ENCODE data around the gene LAMB4.
A peak's percentile ranks its signal among the peaks of the same experiment; 100 is the strongest.

LAMB4 gene

DNA sequence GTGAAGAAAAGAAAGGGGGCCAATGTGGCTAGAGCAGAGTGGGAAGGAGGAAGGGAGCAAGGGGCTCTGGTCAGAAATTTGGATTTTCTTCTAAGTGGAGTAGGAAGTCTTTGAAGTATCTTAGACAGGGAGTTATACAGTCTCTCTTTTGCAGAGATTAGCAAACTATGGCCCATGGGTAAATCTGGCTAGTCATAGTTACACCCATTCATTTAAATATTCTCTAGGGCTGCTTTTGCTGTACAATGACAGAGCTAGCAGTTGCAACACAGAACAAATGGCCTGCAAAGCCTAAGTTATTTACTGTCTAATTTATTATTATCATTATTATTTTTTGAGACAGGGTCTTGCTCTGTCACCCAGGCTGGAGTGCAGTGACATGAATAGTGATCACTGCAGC, 10.5 kb upstream of the LAMB4 start:
- DNase-seq: no peak

GRCh38 chr7:108138911-108139310, 8.8 kb upstream of the LAMB4 start:
- DNase-seq: no peak

DNA sequence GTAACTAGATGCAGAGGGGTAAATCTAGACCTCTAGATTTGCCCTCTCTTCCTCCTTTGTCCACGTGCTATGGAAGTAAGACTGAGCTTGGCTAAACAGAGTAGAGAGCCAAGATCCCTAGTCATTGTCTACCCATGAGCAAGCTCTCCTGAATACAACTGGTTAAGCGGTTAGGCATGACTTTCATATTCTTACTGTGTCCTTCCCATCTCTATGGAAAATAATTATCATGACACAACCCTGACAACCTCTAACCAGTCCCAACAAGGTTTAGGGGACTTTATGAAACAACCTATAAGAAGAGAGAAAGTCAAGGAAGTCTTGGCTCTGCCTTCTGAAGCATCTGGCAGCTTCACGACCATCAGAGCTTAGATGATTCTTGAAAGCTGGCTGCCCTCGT, 7.8 kb upstream of the LAMB4 start:
- no peak for DNase-seq

GRCh38 chr7:108137040-108137439, 6.9 kb upstream of the LAMB4 start:
- no peak for DNase-seq

DNA sequence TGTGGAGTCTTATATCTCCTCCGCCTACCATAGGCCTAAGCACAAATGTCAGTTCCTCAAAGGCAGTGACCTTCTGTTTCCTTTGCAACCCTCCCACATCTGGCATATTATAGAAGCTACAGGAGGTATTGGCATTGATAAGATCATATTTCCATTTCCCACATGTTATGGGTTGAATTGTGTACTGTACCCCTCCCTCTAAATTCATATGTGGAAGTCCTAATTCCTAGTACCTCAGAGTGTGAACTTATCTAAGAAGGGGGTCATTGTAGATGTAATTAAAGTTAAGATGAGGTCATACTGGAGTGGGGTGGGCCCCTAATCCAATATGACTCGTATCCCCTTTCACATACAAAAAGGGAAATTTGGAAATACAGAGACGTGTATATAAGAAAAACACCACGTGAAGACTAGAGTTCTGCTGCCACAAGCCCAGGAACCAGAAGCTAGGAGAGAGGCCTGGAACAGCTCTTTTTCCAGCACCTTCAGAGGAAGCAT, 6.1 kb upstream of the LAMB4 start:
- DNase-seq: peak; percentile 57

- peak; percentile 65 for DNase-seq
Measured at GRCh38 chr7:108135446-108136190, 5.5 kb upstream of the LAMB4 start.

GRCh38 chr7:108134486-108134885, 4.3 kb upstream of the LAMB4 start:
- DNase-seq: no peak

- DNase-seq: no peak
Measured at GRCh38 chr7:108132551-108133265, 2.5 kb upstream of the LAMB4 start.

- no peak for DNase-seq
Measured at GRCh38 chr7:108129018-108129965, 869 bp downstream of the LAMB4 start.

GRCh38 chr7:108128514-108128913, 1.6 kb downstream of the LAMB4 start:
- no peak for DNase-seq

- DNase-seq: no peak
Measured at GRCh38 chr7:108127461-108127860, 2.7 kb downstream of the LAMB4 start.

GRCh38 chr7:108124820-108125219, 5.3 kb downstream of the LAMB4 start:
- DNase-seq: no peak

GRCh38 chr7:108122181-108122580, 8.0 kb downstream of the LAMB4 start:
- no peak for DNase-seq

DNA sequence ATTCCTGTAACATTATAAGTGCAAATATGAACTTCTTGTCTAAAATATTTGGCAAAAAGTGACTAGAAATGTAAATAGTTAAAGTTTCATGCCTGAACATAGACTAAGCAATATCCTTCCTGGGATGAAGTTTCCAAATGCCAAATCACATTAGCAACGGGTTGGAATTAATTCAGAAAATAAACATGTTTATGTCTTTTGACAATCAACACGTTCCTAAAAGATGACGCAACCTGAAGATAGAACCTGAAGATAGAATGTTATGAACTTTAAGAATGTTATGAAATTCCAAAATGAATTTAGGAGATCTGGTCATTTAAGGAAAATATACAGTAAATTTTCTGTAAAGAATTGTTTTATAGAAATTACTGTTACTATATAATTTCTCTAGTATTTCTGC, 9.2 kb downstream of the LAMB4 start:
- no peak for DNase-seq

DNA sequence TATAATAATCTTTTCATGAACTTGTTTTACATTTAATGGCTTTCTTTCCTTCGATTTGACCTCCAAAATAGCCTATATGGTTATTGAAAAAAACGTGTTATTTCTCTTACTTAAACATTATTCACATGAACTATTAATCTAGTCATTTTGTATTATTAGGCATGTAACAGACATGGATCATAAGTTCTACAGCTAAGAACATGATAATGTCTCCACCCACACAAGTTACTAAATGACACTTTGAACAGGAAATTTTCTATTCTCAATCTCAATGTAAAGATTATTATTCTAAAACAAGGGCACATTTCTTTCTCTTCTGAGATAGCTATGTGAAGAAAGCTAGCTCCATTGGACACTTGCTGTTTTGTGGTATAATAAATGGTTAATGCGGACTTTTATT, 10.0 kb downstream of the LAMB4 start:
- DNase-seq: no peak

DNA sequence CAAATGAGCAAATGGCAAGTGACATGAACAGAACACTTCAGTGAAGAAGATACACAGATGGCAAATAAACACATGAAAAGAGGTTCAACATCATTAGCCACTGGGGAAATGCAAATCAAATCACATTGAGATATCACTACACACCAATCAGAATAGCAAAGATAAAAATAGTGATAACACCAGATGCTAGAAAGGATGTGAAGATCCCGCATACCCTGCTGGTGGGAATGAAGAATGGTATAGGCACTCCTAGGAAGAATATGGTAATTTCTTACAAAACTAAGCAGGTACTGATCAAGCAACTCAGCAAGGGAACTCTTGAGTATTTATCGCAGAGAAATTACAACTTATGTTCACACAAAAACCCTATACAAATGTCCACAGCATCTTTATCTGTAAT, 11.2 kb downstream of the LAMB4 start:
- no peak for DNase-seq

GRCh38 chr7:108114117-108114841, 15.9 kb downstream of the LAMB4 start:
- peak; percentile 23 for DNase-seq

GRCh38 chr7:108112683-108113082, 17.5 kb downstream of the LAMB4 start:
- no peak for DNase-seq

DNA sequence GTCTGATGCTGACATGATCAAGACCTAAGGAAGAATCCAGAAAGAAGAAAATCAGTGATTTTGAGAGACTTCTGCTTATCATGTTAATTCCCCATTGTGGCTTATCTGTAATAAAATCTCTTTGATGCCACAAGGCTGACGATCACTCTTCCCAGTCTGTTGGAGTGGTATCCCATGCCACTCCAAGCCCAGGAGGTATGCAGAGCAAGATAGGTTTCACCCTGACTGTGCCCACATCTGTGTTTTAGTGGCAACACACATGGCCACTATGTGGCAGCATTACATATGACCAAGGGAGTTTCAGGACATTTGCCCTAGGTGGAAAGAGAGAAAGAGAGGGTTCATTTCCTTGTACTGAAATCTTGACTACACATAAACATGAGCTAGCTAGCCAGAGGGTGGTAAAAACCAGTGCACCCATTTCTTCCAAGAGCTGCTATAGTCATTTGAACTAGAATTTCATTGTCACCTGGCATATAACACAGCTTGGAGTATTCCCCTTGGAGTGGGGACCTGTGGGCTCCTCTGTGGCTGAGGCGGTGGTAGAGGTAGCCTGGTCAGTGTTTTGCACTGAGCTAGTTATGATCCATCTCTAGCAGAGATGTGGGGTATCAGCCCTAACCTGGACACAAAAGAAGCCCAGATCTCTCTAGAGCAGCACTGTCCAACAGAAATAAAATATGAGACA, 20.8 kb downstream of the LAMB4 start:
- peak; percentile 65 for DNase-seq

- no peak for DNase-seq
Measured at GRCh38 chr7:108108131-108108530, 22.0 kb downstream of the LAMB4 start.

- DNase-seq: no peak
Measured at GRCh38 chr7:108104324-108104723, 25.8 kb downstream of the LAMB4 start.
